Vagina (tissue), 2 donors: ENCODE results near the gene CD80.

Experiments
- CTCF ChIP-seq, 3 experiments: fragments of 450-650 bp in 2 of 3; fragments of 200-600 bp in 1 of 3; sonication (generic) in 1 of 3; IDR thresholded peaks; one replicate each; pipeline ENCODE4 v1.5.1; 2017 to 2019; ENCODE audit warnings: antibody characterized with exemption in 3 of 3, mild to moderate bottlenecking in 2 of 3, moderate library complexity in 2 of 3
- POLR2AphosphoS5 ChIP-seq, 2 donors: sonication (generic); formaldehyde crosslinking; IDR thresholded peaks; one replicate each; pipeline ENCODE4 v1.9.0; 2017; ENCODE audit warnings: antibody characterized with exemption in 2 of 2, mild to moderate bottlenecking in 2 of 2, low read depth in 1 of 2; ENCODE audit not compliant: insufficient read depth in 1 of 2

DNA sequence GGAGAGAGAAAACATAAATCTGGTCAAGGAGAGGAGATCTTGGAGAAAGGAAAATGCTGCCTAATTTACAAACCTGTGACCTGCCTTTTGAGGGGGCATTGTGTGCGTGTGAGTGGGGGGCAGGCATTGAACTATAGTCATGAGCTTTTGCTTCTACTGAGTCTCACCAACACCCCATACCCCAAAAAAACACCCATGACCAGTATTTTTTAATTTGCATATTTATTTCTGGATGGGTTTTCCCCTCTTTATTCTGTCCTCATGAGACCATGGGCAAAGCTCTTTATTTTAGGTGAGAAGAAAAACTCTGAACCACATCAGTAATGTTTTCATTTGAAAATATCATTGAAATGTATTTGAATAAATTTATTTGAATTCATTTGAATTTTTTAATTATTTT, 20.6 kb downstream of the CD80 start:
- TF ChIP-seq CTCF (IDR thresholded peaks at IDR 0.05) (no peak), POLR2AphosphoS5 (IDR thresholded peaks at IDR 0.05; ENCODE audit: insufficient read depth in 1 of 2, low read depth in 1 of 2) (no peak)
